ENCODE measurements around the gene STOM.

STOM gene

DNA sequence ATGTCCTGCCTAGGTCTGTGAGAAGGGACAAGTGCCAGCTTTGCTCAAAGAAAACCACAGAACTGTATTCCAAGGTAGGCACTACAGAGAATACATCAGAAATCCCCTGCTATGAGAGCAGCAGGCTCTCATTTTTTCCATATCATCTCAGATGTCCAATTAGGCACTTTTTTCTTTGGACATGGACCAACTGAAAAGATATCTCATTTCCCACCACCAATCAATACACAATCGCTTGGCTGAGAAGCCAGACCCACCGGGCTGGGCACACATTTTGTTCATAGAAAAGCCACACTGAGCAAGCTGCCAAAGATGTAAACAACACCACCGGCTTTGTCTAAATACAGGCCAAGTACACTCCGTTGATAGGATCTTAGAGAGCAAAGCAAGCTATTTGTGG is 25.9 kb downstream of the STOM start:
- no peak for DNase-seq

DNA sequence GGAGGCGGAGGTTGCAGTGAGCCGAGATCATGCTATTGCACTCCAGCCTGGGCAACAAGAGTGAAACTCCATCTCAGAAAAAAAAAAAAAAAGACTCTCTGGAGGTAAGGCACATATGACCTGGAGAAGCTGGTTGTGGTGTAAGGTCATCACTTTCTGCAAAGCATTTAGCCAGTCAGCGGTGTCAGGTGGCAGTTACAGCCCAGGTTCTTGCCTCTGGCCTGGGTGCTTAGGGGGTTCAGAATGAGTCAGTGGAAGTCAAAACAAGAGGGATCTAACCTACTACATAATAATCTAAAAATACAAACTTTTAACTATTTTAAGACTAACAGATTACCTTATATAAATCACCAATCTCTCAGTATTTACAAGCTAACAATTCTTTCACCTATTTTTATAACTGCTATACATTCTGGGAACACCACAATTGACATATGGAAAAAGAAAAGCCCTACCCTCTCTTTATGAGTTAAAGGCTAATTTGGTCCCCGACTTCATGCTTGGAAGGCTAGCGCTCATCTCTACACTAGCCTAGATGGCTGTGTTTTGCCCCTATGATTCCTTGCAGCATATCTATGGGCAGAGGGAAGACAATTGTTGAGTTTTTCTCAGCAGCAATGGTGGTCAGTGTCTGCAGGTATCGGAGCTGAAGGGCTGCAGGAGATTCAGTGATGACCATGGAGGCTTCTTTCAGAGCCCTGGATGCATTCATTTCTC is 29.2 kb downstream of the STOM start:
- no peak for DNase-seq

GRCh38 chr9:121339437-121339836 is 30.6 kb downstream of the STOM start:
- no peak for DNase-seq

DNA sequence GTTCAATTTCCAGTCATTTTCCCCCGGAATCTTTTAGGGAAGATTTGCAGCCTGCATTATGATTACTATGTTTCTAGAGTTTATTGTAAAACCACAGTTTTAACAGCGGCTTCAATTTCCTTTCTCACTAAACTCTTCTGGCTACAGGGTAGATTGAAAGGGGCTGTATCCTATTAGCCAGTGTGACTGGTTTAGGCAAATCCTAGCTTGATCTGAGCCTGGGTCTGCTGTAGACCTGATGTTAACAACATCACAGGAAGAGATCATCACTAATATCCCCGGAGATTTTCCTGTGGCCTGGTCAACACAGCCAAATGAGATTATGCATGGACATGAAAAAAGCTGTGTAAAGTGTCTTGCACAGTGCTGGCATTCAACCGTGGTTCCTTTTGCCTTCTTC is 33.4 kb downstream of the STOM start:
- no peak for DNase-seq

DNA sequence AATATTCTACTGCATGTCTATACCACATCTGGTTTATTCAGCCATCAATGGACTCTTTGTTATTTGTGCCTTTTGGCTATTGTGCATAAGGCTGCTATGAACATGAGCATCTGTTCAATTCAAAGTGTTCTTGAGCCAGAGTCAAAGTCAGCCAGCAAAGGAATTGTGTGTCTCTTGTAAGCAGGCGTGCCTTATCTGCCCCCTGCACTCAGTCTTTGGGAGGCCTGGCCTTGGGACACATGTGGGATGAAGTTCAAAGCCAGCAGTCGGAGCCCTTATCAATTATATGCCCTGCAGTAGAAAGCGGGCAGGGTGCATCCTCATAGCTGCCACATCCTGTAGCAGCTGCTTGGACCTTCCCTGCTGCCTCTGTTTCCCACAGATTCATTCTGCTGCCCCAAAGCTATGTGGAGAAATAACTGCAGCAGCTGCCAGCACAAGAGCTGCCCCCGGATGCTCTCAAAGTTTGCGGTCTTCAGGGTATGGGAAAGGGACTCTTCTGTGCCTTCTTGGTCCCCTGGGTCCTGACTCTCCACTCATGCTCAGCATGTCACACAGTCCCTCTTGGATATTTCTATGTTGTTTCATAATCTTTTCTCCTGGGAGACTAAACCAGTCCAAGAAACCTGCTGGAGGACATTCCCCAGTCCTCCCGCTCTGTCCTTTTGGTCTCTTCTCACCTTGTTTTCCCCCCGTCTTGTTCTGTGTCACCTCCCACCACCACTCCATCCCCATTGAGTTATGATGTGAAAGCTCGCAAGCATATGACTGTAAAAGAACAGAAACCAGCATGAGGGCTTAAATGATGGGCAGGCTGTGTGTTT is 35.9 kb downstream of the STOM start:
- no peak for DNase-seq

GRCh38 chr9:121331992-121332685 is 37.9 kb downstream of the STOM start:
- DNase-seq, result no peak

- DNase-seq, result no peak
These were observed 38.5 kb downstream of the STOM start for GRCh38 chr9:121331549-121331948.

GRCh38 chr9:121328876-121329681 is 41.0 kb downstream of the STOM start:
- DNase-seq, result no peak

DNA sequence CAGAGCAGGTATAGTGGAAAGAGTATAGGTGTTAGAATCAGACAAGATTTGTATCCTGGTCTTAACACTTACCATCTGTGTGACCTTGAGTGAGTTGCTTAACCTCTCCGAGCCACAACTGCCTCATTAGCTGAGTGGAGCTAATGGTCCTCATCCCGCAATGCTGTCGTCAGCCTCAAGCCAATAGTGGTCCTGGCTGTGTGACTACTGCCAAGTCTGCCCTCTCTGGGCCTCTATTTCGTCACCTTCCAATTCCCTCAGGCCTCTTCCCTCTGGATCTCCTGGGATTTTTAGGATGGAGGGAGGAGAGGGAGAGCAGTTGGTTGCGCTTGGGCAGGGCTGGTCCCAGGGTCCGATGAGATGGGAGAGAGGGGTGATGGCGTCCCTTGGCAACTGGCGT is 41.6 kb downstream of the STOM start:
- no peak for DNase-seq

GRCh38 chr9:121326901-121327613 is 43.0 kb downstream of the STOM start:
- no peak for DNase-seq

DNA sequence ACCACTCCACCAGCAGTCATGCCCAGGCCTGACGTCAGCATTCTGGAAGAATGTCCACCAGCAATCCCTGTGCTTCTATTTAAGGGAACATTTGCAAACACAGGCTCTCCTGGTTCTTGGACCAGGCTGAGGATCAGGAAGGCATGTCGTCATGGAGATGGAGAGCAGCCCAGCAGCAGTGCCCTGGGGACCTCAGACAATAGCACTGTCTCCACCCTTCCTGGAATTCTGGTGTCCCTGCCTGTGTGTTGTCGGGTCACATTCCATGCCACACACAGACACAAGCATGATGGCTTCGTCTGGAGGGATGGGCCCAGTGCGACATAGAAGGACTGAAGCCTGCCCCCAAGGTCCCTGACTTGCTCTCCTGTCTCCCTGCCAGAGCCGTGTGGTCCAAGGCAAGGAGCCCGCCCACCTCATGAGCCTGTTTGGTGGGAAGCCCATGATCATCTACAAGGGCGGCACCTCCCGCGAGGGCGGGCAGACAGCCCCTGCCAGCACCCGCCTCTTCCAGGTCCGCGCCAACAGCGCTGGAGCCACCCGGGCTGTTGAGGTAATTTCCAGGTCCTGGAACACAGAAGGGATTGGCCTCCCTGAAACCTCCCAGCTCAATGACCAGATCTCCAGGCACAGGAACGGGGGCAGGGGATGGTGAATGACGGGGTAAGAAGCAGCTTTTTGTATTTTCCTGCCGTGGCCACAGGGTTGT is 43.8 kb downstream of the STOM start:
- no peak for DNase-seq

DNA sequence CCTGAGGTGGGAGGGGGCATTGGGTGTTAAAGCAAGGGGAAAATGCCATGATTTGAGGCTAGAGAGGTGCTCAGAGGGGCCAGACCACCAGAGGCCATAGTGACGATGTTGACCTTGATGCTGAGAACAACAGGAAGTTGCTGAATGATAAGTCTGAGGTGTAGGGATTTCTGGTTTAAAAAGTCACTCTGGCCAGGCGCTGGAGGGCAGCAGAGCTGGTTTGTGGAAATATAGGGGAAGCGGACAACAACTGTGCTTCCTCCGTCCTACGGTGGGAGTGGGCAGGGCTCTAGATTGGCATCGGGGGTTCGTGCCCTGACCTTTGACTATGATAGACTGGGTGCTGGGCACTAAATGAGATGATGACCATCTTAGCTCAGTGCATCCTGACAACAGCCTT is 44.7 kb downstream of the STOM start:
- no peak for DNase-seq

DNA sequence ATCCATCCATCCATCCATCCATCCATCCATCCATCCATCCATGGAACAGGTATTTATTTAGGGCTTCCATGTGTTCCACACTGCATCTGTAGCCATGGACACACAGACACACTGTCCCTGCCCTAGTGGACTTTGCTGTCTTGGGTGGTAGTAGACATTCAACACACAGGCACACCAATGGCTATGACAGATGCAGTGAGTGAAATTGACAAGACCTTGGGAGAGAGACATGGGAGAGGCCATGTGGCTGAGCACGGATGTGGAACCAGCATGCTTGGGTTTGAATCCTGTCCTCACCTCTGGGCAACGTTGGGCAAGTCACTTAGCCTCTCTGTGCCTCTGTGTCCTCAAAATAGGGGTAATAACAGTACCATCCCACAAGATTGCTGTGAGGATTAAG is 45.3 kb downstream of the STOM start:
- DNase-seq, result no peak

DNA sequence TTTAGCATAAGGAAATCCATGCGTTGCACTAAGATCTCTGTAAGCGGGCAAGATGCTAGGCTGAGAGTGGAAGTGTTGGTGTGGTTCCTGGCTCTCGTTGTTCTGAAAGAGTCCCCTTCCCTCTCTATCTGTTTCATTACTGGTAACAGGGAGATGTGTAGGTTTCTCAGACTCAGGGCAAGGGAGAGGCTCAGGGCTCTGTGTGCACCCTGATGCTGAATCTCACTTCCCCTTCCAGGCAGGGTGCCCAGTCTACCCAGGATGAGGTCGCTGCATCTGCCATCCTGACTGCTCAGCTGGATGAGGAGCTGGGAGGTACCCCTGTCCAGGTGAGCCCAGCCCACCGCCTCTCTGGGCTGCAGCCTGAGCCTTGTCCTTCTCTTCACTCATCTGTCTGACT is 45.7 kb downstream of the STOM start:
- DNase-seq, result no peak

- no peak for DNase-seq
These were observed 46.5 kb downstream of the STOM start for GRCh38 chr9:121323449-121324151.

DNA sequence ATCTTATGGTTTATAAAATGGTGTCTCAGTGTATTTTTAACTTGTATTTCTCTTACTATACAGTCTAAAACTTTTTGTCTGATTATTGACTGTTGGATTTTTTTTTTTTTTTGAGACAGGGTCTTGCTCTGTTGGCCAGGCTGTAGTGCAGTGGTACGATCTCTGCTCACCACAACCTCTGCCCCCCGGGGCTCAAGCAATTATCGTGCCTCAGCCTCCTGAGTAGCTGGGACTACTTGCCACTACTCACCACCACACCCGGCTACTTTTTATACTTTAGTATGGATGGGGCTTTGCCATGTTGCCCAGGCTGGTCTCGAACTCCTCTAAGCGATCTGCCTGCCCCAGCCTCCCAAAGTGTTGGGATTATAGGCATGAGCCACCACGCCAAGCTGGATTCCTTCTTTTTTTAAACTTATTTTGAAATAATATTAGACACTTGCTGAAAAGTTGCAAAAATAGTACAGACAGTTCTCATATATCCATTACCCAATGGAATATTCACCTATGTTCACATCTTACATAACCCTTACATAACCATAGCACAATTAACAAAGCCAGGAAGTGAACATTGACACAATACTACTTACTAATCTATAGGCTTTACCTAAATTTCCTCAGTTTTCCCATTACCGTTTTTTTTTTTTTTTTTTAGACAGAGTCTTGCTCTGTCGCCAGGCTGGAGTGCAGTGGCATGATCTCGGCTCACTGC is 47.2 kb downstream of the STOM start:
- DNase-seq, result no peak

DNA sequence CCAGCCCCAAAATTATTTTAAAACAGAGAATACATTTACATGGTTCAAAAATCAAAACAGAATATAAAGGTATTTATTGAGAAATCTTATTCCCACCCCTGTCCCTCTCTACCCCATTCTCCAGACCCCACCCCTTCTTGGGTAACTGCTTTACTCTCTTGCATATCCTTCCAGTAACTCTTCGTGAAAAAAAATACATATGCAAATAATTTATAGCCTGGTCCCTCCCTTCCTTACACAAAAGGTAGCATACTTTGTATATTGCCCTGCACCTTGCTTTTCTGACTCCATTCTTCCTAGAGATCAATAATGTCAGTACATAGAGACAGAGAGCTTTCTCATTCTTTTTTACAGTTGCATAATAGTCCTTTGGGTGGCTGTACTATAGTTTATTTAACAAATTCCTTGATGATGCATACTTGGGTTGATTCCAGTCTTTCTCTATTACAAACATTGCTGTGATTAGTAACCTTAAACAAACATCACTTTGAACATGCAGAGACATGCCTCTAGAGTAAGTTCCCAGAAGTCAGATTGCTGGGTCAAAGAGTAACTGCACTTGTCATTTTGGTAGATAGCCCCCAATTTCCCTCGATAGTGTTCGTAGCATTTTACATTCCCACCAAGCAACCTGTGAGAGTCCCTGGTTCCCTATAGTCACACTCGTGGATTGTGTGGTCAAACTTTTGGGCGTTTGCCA is 47.9 kb downstream of the STOM start:
- DNase-seq, result no peak

DNA sequence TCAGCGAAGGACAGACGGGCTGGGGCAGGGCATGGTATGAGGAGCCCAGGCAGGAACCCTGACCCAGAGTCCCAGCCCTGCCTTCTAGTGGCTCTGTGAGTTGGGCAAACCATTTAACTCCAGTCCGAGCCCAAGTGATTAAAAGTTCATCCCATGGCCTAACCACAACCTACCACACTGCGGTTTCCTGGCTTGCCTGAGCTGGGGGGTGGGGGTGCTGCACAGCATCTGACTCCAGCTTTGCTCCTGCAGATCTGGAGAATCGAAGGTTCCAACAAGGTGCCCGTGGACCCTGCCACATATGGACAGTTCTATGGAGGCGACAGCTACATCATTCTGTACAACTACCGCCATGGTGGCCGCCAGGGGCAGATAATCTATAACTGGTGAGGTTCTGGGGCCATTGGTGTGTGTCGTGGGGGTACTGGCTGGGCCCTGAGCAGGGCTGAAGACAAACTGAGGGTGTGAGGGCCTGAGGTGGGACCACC is 49.0 kb downstream of the STOM start:
- no peak for DNase-seq

DNA sequence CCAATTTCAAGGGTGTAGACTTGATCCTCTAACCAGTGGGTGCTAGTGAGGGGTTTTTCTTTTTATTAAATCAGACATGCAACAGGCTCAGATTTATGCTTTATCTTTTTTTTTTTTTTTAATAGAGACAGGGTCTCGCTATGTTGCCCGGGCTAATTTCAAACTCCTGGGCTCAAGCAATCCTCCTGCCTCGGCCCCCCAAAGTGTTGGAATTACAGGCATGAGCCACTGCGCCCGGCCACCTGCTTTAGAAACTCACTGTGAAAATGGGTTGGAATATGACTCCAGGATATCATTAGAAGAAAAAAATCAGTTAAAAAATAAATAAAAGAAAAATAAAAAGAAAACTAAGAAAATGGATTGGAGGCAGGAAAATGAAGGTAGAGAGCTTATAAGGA is 50.7 kb downstream of the STOM start:
- no peak for DNase-seq
